Right cardiac atrium (tissue), 5 donors: ENCODE data around the gene PRPSAP1. TPM values are rescaled to one million over a fixed set of nuclear protein-coding genes. Genes with fewer than 3 reads are reported as not detected.
"Not testable (repeated sequence)": the region's sequence is repeated elsewhere in the genome, so short reads cannot be mapped to it uniquely, and the experiment has no call there.

ENCODE experiments used
- ATAC-seq, 2 donors: fragments of 200-7000 bp; cut with Tn5 transposase; one replicate each; pipeline versions ENCODE4 v1.8.0 to v1.9.1; 2020; ENCODE audit warnings: moderate library complexity in 2 of 2, mild to moderate bottlenecking in 1 of 2
- DNase-seq, 3 donors: peaks; one replicate each; pipeline ENCODE4 v3.0.0-alpha.2; 2020
- H3K27ac ChIP-seq: one replicate; pipeline ENCODE4 v1.5.1; 2013; ENCODE audit warnings: mild to moderate bottlenecking, low read length, control low read depth, moderate library complexity
- H3K27me3 ChIP-seq: one replicate; pipeline ENCODE4 v1.6.1; 2013; ENCODE audit not compliant: control insufficient read depth, insufficient read depth
- H3K4me1 ChIP-seq: one replicate; pipeline ENCODE4 v1.6.1; 2013; ENCODE audit warnings: low read length; ENCODE audit not compliant: control insufficient read depth, insufficient read depth
- H3K4me3 ChIP-seq: one replicate; pipeline ENCODE4 v1.5.1; 2013; ENCODE audit warnings: low read length, control low read depth
- H3K9me3 ChIP-seq: one replicate; pipeline ENCODE4 v1.6.1; 2013; ENCODE audit warnings: low read length; ENCODE audit not compliant: control insufficient read depth
- WGBS: extraction: QIAGEN DNeasy Blood & Tissue Kit; methylation state at CpG from one replicate; pipeline ENCODE4 v1.1.7; 2013; 5-methylcytosine and 5-hydroxymethylcytosine counted together
- intact Hi-C, 4 donors: fragments of 100-400 bp; cut with DNase I; formaldehyde crosslinking; loops; one replicate each; pipeline versions ENCODE4 v1.11.0 to v1.14.0; 2022 to 2023
- polyA plus RNA-seq: library from polyadenylated mRNA; stranded (reverse); fragments of 200-250 nt; gene quantifications from one replicate; pipeline ENCODE4 v1.2.3, GENCODE V29; 2013
- total RNA-seq, 4 donors: library from RNA; stranded (reverse); fragmentation: NEBNext Ultra II Directional; extraction: Animal tissue kit (Norgen Biotek cat#: 25700); gene quantifications; one replicate each; pipeline ENCODE4 v1.2.1, GENCODE V29; 2021
- donor health status: healthy with polysubstance abuse.
- donor health status: DM: no; HTN: yes; CAD: no.
- donor health status: DM: no; HTN: no; CAD: no.
- donor health status: DM: no; HTN: yes; CAD: no; lungs with severe emphysema.
- donor health status: DM: yes; HTN: yes; CAD: no.

PRPSAP1 gene
- total and polyA plus RNA-seq, 5 donors = 31.9 to 45.3 (median 37.4) TPM

DNA sequence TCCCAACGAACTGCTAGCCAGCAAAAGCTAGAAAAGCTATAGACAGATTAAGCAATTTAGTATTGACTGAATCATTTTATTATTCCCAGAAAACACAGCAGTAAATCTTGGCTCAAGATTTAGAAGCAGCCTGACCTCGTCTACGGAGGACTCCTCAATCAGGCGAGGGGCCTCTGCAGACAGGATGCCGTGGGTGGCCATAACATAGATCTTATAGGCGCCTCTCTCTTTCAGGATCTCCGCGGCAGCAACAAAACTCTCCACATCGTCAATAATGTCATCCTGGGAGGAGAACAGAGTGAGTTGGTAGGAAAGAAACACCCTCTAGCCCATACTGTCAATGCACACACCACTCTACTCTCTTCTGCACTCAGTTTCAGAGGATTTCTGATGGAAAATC lies 41.0 kb downstream of the PRPSAP1 start:
- intact Hi-C loops = loop anchor here in 1 of 4 donors (5.0 kb wide), 1 partner anchor 80 kb away; no protein-coding TSS in a partner anchor
- 75% methylated on average over 9 of the region's 9 CpGs for WGBS

DNA sequence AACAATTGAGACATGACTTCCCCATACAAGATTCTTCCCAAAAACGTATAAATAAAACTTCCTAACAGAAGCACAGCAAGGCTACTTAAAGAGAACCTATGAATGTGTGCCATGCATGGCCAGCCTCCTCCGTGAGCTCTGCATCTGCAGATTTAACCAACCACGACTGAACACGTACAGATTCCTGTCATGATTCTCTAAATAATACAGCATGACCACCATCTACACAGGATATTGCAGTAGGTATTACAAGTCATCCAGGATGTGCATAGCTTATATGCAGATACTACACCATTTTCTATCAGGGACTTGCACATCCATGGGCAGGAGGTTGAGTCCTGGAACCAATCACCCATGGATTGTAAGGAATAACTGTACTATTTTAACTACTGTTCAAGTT lies 44.3 kb downstream of the PRPSAP1 start:
- 87% methylated on average over 4 of the region's 4 CpGs for WGBS

More for the DNA sequence above, 41.0 kb downstream of the PRPSAP1 start:
- Histone ChIP-seq H3K4me1 (no peaks in the 10 kb centered on the region), H3K27ac (no peak overlapping the region), H3K4me3 (no peak overlapping the region), H3K27me3 (no peaks in the 10 kb centered on the region), H3K9me3 (no peaks in the 10 kb centered on the region)
- DNase-seq (no peak), ATAC-seq (no peak)

DNA sequence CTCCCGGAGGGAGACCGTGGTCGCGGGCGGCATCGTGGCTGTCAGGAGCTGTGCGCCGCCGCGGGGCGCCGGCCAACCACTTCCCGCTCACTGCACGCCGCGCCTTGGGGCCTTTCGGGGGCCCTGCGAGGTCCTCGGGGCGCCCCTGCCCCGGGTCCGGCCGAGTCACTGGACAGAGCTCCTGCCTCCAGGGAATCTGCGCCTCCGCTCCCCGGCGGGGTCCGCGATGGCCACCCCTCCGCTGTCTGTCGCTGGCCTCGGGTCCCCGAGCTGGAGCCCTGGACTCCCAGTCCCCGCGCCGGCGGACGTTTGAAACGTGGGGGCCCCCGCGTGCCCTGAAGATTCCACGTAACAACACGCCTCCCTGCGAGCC lies 45.8 kb downstream of the PRPSAP1 start, which contains the start of gene QRICH2:
Gene QRICH2 (minus strand): TSS at position 311 of the 373 bp plus-strand sequence. CDS start 278 bp downstream, at position 33.
- H3K27ac ChIP-seq = no peak within 1 kb of the TSS
- no peaks in the 10 kb centered on the region for H3K4me1 ChIP-seq
- no peaks in the 10 kb centered on the region for H3K9me3 ChIP-seq
- no peaks in the 10 kb centered on the region for H3K27me3 ChIP-seq
- intact Hi-C loops = loop anchor here in 3 of 4 donors (5.0 to 10.0 kb wide), 3 partner anchors 89 to 197 kb away; partner anchors contain the start of gene RHBDF2 (in 1 of the 3)
- H3K4me3 ChIP-seq = no peak within 1 kb of the TSS
- WGBS = 97% methylated on average over 44 of the region's 44 CpGs
- DNase-seq (peak in 1 of 3 donors; percentile 65), ATAC-seq (peak in 1 of 2 donors; percentile 21)

More for the DNA sequence above, 44.3 kb downstream of the PRPSAP1 start:
- no peak for DNase-seq
- no peak overlapping the region for H3K27ac ChIP-seq
- H3K4me1 ChIP-seq = no peaks in the 10 kb centered on the region
- no peak for ATAC-seq
- no peak overlapping the region for H3K4me3 ChIP-seq
- intact Hi-C loops = loop anchor here in 3 of 4 donors (5.0 to 10.0 kb wide), 3 partner anchors 88 to 195 kb away; partner anchors contain the start of gene RHBDF2 (in 1 of the 3)
- H3K27me3 ChIP-seq = no peaks in the 10 kb centered on the region
- no peaks in the 10 kb centered on the region for H3K9me3 ChIP-seq

DNA sequence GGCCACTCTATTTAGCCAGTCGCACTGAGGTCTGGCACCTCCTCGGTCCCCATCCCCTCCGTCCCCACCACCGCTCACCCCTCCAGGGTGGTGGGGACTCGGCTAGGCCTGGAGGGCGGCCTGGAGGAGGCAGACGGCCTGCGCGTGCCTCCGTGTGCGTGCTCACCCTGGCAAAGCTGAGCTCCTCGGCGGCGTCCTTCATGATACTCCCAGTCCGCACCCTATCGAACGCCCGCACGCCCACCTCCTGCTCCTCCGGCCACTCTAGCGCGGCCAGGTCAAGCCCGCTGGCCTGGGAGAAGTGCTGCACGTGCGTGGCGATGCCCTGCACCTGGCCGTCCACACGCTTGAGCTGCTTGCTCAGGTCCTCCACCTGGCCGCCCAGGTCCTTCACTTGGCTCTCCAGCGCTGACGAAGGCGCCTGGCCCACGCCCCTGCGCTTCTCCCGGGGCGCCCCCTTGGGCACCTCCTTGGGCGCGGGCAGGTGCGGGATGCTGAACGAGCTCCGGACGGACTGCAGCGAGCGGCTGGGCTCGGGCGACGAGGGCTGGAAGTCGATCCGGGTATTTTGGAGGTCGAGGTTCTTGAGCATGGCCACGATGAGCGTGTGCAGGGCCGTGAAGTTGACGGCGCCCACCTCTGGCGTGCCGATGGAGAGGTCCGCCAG lies 46.3 kb downstream of the PRPSAP1 start:
- H3K27me3 ChIP-seq = no peaks in the 10 kb centered on the region
- H3K4me3 ChIP-seq = no peak overlapping the region
- H3K9me3 ChIP-seq = no peaks in the 10 kb centered on the region
- peak; percentile 20 to 24 for ATAC-seq
- DNase-seq = no peak
- WGBS = 96% methylated on average over 58 of the region's 58 CpGs
- H3K4me1 ChIP-seq = no peaks in the 10 kb centered on the region
- H3K27ac ChIP-seq = no peak overlapping the region
- intact Hi-C loops = loop anchor here in 3 of 4 donors (5.0 to 10.0 kb wide), 3 partner anchors 90 to 197 kb away; partner anchors contain the start of gene RHBDF2 (in 1 of the 3)

DNA sequence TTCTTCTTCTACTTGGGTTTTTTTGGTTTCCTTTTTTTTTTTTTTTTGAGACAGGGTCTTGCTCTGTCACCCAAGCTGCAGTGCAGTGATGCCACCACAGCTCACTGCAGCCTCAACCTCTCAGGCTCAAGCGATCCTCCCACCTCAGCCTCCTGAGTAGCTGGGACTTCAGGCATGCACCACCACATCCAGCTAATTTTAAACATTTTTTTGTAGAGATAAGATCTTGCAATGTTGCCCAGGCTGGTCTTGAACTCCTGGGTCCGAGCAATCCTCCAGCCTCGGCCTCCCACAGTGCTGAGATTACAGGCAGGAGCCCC lies 48.6 kb downstream of the PRPSAP1 start:
- 96% methylated on average over 3 of the region's 3 CpGs for WGBS
- H3K9me3 ChIP-seq, ATAC-seq, DNase-seq, H3K4me3 ChIP-seq, H3K4me1 ChIP-seq, H3K27ac ChIP-seq, H3K27me3 ChIP-seq: not testable (repeated sequence)
- intact Hi-C loops = loop anchor here in 3 of 4 donors (5.0 to 10.0 kb wide), 3 partner anchors 92 to 200 kb away; partner anchors contain the start of gene RHBDF2 (in 1 of the 3)

DNA sequence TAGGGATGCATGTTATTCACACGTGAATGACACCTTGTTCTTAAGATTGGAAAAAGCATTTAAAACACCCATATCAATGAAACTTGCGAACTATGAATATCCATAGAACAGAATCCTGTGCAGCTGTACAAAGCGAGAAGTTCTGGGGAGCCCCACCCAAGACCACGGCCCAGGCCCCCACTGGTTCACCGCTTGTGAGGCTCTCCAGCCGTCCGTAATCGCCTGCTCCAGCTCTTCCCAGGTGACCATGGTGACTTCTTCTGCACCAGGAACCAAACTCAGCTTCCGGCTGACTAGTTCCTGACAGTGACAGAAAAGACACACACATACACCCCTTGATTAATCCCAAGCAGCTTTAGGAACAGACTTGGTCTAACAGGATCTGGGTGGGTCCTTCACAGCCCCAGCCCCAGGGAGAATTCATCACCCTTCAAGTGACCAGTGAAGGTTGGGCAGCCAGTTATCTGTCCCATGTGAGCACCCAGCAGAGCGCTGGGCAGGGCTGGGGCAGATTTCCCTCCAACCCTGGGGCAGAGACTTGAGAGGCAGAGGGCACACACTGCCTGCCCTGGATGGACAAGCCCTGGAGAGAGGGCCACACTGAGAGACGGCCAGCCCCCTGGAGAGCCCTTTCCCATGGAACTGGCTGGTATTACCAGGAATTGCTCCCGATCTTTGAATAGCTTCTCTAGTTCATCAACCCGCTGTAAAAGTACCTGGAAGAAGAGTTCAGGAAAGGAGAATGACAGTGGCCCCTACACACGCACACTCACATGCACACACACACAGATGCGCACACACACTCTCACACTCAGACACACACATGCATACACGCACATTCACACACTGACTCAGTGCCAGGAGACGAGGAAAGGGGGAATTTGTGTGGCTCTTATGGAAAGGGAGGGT lies 49.2 kb downstream of the PRPSAP1 start:
- no peak overlapping the region for H3K4me3 ChIP-seq
- intact Hi-C loops = loop anchor here (5.0 to 10.0 kb wide), 3 partner anchors 93 to 200 kb away; partner anchors contain the start of gene RHBDF2 (in 1 of the 4)
- no peaks in the 10 kb centered on the region for H3K9me3 ChIP-seq
- ATAC-seq = no peak
- no peaks in the 10 kb centered on the region for H3K27me3 ChIP-seq
- no peaks in the 10 kb centered on the region for H3K4me1 ChIP-seq
- DNase-seq = no peak
- WGBS = 84% methylated on average over 17 of the region's 17 CpGs
- no peak overlapping the region for H3K27ac ChIP-seq

DNA sequence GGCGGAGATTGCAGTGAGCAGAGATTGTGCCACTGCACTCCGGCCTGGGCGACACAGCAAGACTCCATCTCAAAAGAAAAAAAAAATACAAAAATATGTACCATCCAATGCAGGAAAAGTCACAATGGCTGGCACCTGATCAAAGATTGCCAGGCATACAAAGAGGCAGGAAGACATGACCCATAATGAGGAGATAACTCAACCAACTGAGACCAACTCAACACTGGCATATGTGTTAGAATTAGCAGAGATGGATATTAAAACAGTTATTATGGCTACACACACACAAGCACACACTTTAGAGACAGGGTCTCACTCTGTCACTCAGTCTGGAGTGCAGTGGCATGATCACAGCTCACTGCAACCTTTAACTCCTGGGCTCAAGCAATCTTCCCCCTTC lies 56.3 kb downstream of the PRPSAP1 start:
- no peaks in the 10 kb centered on the region for H3K9me3 ChIP-seq
- no peak for ATAC-seq

DNA sequence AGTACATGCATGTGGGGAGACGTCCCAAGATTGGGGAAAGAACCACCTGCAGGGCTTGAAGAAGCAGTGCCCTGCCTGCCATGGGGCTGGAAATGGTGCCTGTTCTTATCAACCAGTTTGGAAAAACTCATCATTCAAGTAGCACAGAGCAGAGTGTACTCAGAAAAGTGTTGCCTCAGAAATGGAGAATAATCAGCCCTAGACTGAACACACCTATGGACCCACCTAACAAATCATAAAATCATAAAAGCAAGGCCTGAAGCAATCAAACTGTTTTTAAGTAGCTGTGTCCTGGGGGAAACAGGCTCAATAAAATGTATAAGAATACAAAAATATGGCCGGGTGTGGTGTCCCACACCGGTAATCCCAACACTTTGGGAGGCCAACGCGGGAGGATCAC lies 56.8 kb downstream of the PRPSAP1 start:
- intact Hi-C loops = loop anchor here in 3 of 4 donors (10.0 kb wide), 1 partner anchor 282 kb away; no protein-coding TSS in a partner anchor
- no peaks in the 10 kb centered on the region for H3K9me3 ChIP-seq
- H3K4me1 ChIP-seq = no peaks in the 10 kb centered on the region
- no peak overlapping the region for H3K27ac ChIP-seq
- 98% methylated on average over 5 of the region's 5 CpGs for WGBS
- H3K4me3 ChIP-seq = no peak overlapping the region
- DNase-seq (no peak), ATAC-seq (no peak)
- no peaks in the 10 kb centered on the region for H3K27me3 ChIP-seq

More for the DNA sequence above, 56.3 kb downstream of the PRPSAP1 start:
- WGBS = 98% methylated on average over 3 of the region's 3 CpGs
- Histone ChIP-seq H3K27ac (no peak overlapping the region), H3K27me3 (no peaks in the 10 kb centered on the region), H3K4me3 (no peak overlapping the region), H3K4me1 (no peaks in the 10 kb centered on the region)
- DNase-seq = no peak
- intact Hi-C loops = loop anchor here in 3 of 4 donors (10.0 kb wide), 1 partner anchor 283 kb away; no protein-coding TSS in a partner anchor

DNA sequence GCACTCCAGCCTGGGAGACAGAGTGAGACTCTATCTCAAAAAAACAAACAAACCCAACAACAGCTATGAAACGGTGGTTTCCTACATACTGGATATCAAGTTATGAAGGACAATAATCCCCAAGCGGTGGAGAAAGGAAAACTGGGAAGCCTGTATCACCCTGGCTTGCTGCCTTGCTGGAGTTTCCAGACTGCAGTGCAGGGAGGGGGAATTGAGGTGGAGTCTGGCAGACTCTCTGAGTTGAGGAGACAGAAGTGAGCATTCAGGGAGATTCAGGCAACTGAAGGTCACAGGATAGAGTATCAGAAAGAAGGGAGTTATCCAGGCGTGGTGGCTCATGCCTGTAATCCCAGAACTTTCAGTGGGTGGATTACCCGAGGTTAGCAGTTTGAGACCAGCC lies 57.5 kb downstream of the PRPSAP1 start:
- intact Hi-C loops = loop anchor here in 3 of 4 donors (10.0 kb wide), 1 partner anchor 281 kb away; no protein-coding TSS in a partner anchor
- 37% methylated on average over 4 of the region's 4 CpGs for WGBS
- ATAC-seq = peak; percentile 62 to 66
- Histone ChIP-seq H3K9me3 (no peaks in the 10 kb centered on the region), H3K4me1 (no peaks in the 10 kb centered on the region), H3K27me3 (no peaks in the 10 kb centered on the region), H3K4me3 (no peak overlapping the region), H3K27ac (no peak overlapping the region)
- no peak for DNase-seq

DNA sequence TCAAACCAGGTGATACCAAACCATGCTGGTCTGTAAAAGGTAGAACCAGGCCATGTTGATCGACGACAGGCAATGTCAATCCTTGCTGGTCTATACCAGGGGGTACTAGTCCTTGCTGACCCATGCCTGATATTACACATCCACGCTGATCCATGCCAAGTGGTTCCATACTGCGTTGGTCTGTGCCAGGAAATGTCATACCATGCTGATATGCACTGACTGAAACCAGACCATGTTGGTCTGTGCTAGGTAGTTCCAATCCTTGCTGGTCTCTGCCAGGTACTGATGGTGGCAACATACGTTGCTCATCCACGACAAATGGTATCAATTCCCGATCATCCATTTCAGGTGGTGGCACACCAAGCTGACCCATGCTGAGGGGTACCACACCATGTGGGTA lies 60.6 kb downstream of the PRPSAP1 start:
- H3K9me3 ChIP-seq = no peaks in the 10 kb centered on the region
- 83% methylated on average over 7 of the region's 7 CpGs for WGBS

More for the DNA sequence above, 60.6 kb downstream of the PRPSAP1 start:
- intact Hi-C loops = loop anchor here in 3 of 4 donors (5.0 to 10.0 kb wide), 2 partner anchors 171 to 278 kb away; no protein-coding TSS in a partner anchor
- H3K4me1 ChIP-seq = no peaks in the 10 kb centered on the region
- DNase-seq (peak in 2 of 3 donors; percentile 2 to 16), ATAC-seq (no peak)
- H3K4me3 ChIP-seq = no peak overlapping the region
- no peaks in the 10 kb centered on the region for H3K27me3 ChIP-seq
- H3K27ac ChIP-seq = no peak overlapping the region
